C4-2B (cell line): Measurements from ENCODE around the gene STX18.

Experiments used
- CTCF ChIP-seq: fragments of 450-650 bp; conservative IDR thresholded peaks from 2 replicates; pipeline ENCODE4 v1.5.1; 2017; ENCODE audit warnings: mild to moderate bottlenecking
- ZFX ChIP-seq: fragments of 450-650 bp; IDR thresholded peaks from 2 replicates; pipeline ENCODE4 v1.6.1; 2017

- TF ChIP-seq CTCF, result no peak
- no peak for TF ChIP-seq ZFX
Observed at GRCh38 chr4:4412641-4413372, 129.0 kb downstream of the STX18 start.
